ENCODE results near the gene PTCH2. TPM values are rescaled to one million over a fixed set of nuclear protein-coding genes. Genes with fewer than 3 reads are reported as not detected.

PTCH2 gene
- total and polyA plus RNA-seq, 2 of the 13 experiments (the other 11 are each of a cell fraction or from before 2014, with no cell fraction given) = 0.60 to 1.5 TPM

DNA sequence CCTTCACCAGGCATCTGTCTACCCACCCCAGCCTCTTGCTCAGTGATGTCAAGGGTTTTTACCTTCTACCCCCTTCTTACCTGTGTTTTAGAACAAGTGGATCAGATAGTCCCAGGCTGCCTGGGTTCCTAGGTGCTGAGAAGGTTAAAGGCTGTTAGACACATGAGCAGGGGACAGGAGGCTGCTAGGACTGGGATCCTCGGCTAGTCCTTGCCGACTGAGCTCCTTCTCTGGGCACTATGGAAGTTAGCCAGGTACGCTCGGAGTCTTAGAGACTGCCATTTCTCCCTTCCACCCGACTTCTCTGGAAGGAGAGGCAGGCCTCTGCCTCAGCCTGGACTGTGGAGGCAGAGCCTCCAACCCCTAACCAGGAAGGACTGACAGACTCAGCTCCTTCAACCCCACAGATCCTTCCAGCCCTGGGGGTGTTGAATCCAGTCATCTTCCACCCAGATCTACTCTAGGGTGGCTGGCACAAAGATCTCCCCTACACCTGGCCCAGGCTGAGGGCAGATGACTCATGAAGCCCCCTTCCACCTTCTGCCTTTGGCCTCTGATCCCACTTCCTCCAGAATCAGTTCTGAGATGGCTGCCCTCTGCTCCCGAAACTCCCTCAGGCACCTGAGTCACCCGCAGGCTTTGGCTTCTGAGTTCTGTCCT, 36.2 kb downstream of the PTCH2 start, which contains the start of gene DYNLT4 (continued):
- TF ChIP-seq, protein P1, sequence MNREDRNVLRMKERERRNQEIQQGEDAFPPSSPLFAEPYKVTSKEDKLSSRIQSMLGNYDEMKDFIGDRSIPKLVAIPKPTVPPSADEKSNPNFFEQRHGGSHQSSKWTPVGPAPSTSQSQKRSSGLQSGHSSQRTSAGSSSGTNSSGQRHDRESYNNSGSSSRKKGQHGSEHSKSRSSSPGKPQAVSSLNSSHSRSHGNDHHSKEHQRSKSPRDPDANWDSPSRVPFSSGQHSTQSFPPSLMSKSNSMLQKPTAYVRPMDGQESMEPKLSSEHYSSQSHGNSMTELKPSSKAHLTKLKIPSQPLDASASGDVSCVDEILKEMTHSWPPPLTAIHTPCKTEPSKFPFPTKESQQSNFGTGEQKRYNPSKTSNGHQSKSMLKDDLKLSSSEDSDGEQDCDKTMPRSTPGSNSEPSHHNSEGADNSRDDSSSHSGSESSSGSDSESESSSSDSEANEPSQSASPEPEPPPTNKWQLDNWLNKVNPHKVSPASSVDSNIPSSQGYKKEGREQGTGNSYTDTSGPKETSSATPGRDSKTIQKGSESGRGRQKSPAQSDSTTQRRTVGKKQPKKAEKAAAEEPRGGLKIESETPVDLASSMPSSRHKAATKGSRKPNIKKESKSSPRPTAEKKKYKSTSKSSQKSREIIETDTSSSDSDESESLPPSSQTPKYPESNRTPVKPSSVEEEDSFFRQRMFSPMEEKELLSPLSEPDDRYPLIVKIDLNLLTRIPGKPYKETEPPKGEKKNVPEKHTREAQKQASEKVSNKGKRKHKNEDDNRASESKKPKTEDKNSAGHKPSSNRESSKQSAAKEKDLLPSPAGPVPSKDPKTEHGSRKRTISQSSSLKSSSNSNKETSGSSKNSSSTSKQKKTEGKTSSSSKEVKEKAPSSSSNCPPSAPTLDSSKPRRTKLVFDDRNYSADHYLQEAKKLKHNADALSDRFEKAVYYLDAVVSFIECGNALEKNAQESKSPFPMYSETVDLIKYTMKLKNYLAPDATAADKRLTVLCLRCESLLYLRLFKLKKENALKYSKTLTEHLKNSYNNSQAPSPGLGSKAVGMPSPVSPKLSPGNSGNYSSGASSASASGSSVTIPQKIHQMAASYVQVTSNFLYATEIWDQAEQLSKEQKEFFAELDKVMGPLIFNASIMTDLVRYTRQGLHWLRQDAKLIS (CRISPR knock-in tag; IDR thresholded peaks at IDR 0.05) = no peak
- TF ChIP-seq HNRNPK (IDR thresholded peaks at IDR 0.05; ENCODE audit: low read depth, low read length, poor library complexity, severe bottlenecking) (no peak), NR2F2 (IDR thresholded peaks at IDR 0.05; ENCODE audit: borderline replicate concordance, low read depth) (peak; percentile 35; the same call in 1 of the 2 replicates), ZBTB7B (CRISPR knock-in tag; IDR thresholded peaks at IDR 0.05) (0 out of 2 replicates have a peak, but pooled peaks have one; percentile 19), ZNF567 (CRISPR knock-in tag; IDR thresholded peaks at IDR 0.05; ENCODE audit: borderline replicate concordance) (no peak), RARA (CRISPR knock-in tag; IDR thresholded peaks at IDR 0.05) (peak; percentile 78; the same call in 1 of the 2 replicates), ZFP62 (CRISPR knock-in tag; IDR thresholded peaks at IDR 0.05) (no peak), MZF1 (CRISPR knock-in tag; IDR thresholded peaks at IDR 0.05; ENCODE audit: borderline replicate concordance) (0 out of 2 replicates have a peak, but pooled peaks have one; percentile 34), ZNF143 (CRISPR knock-in tag; IDR thresholded peaks at IDR 0.05) (no peak), GZF1 (CRISPR knock-in tag; IDR thresholded peaks at IDR 0.05) (no peak), ZBTB38 (CRISPR knock-in tag; IDR thresholded peaks at IDR 0.05) (peak; percentile 36; the same call in 1 of the 2 replicates), ZNF629 (CRISPR knock-in tag; conservative IDR thresholded peaks at IDR 0.05) (no peak), NR2F1 (CRISPR knock-in tag; IDR thresholded peaks at IDR 0.05) (peak in 1 of 2 experiments; percentile 70; a peak in 2 of 4 replicates), ZNF460 (CRISPR knock-in tag; IDR thresholded peaks at IDR 0.05; ENCODE audit: borderline replicate concordance) (no peak), DPF2 (CRISPR knock-in tag; IDR thresholded peaks at IDR 0.05; ENCODE audit: borderline replicate concordance, low read depth) (no peak), EZH2 (conservative IDR thresholded peaks at IDR 0.05; ENCODE audit: low read depth, low read length) (no peak), MAF1 (CRISPR knock-in tag; IDR thresholded peaks at IDR 0.05; ENCODE audit: borderline replicate concordance) (no peak), ZC3H4 (CRISPR knock-in tag; IDR thresholded peaks at IDR 0.05; ENCODE audit: borderline replicate concordance) (no peak), ZNF746 (CRISPR knock-in tag; IDR thresholded peaks at IDR 0.05) (no peak), ZNF614 (CRISPR knock-in tag; IDR thresholded peaks at IDR 0.05; ENCODE audit: borderline replicate concordance) (no peak), ZBTB8A (CRISPR knock-in tag; IDR thresholded peaks at IDR 0.05; ENCODE audit: borderline replicate concordance, low read depth) (no peak)
- TF ChIP-seq, protein P2, sequence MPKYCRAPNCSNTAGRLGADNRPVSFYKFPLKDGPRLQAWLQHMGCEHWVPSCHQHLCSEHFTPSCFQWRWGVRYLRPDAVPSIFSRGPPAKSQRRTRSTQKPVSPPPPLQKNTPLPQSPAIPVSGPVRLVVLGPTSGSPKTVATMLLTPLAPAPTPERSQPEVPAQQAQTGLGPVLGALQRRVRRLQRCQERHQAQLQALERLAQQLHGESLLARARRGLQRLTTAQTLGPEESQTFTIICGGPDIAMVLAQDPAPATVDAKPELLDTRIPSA (CRISPR knock-in tag; IDR thresholded peaks at IDR 0.05; ENCODE audit: borderline replicate concordance) = 0 out of 2 replicates have a peak, but pooled peaks have one; percentile 48
- TF ChIP-seq, protein P3, sequence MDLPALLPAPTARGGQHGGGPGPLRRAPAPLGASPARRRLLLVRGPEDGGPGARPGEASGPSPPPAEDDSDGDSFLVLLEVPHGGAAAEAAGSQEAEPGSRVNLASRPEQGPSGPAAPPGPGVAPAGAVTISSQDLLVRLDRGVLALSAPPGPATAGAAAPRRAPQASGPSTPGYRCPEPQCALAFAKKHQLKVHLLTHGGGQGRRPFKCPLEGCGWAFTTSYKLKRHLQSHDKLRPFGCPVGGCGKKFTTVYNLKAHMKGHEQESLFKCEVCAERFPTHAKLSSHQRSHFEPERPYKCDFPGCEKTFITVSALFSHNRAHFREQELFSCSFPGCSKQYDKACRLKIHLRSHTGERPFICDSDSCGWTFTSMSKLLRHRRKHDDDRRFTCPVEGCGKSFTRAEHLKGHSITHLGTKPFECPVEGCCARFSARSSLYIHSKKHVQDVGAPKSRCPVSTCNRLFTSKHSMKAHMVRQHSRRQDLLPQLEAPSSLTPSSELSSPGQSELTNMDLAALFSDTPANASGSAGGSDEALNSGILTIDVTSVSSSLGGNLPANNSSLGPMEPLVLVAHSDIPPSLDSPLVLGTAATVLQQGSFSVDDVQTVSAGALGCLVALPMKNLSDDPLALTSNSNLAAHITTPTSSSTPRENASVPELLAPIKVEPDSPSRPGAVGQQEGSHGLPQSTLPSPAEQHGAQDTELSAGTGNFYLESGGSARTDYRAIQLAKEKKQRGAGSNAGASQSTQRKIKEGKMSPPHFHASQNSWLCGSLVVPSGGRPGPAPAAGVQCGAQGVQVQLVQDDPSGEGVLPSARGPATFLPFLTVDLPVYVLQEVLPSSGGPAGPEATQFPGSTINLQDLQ (CRISPR knock-in tag; IDR thresholded peaks at IDR 0.05) = no peak

Data from HepG2 (cell line).